ENCODE measurements around the gene TAPBP. TPM values are rescaled to one million over a fixed set of nuclear protein-coding genes. Genes with fewer than 3 reads are reported as not detected.

TAPBP gene
- total and polyA plus RNA-seq, 9 of the 15 experiments (the other 6 are each of a cell fraction or from before 2014, with no cell fraction given), result 5.6 to 74.0 (median 22.3) TPM

GRCh38 chr6:33297406-33297955 is 16.4 kb downstream of the TAPBP start (continued):
- no peak for TF ChIP-seq ESRRB (CRISPR knock-in tag; IDR thresholded peaks at IDR 0.05; ENCODE audit: borderline replicate concordance)
- no peak for TF ChIP-seq CEBPG (CRISPR knock-in tag; IDR thresholded peaks at IDR 0.05)
- TF ChIP-seq CEBPG (tag; conservative IDR thresholded peaks at IDR 0.05 in 1 of 2, IDR thresholded peaks at IDR 0.05 in 1 of 2), result no peak
- no peak for TF ChIP-seq ZNF165 (CRISPR knock-in tag; IDR thresholded peaks at IDR 0.05; ENCODE audit: borderline replicate concordance)
- TF ChIP-seq NR2C2 (CRISPR knock-in tag; IDR thresholded peaks at IDR 0.05), result no peak
- no peak for TF ChIP-seq NR2C2 (tag; IDR thresholded peaks at IDR 0.05)
- TF ChIP-seq MTF1 (CRISPR knock-in tag; IDR thresholded peaks at IDR 0.05; ENCODE audit: borderline replicate concordance), result no peak
- no peak for TF ChIP-seq FIP1L1 (IDR thresholded peaks at IDR 0.05; ENCODE audit: low read depth, low read length, poor library complexity, severe bottlenecking)
- TF ChIP-seq ZZZ3 (IDR thresholded peaks at IDR 0.05), result no peak
- TF ChIP-seq SPI1 (IDR thresholded peaks at IDR 0.05; ENCODE audit: borderline replicate concordance, low read depth, low read length), result peak; percentile 99
- TF ChIP-seq SMC3 (conservative IDR thresholded peaks at IDR 0.05; ENCODE audit: insufficient read depth, low read depth, low read length), result no peak
- 0 out of 2 replicates have a peak, but pooled peaks have one; percentile 21 for TF ChIP-seq KLF13 (tag; IDR thresholded peaks at IDR 0.05; ENCODE audit: borderline replicate concordance, low read depth)
- peak; percentile 25; the same call in 1 of the 2 replicates for TF ChIP-seq ZFX (CRISPR knock-in tag; IDR thresholded peaks at IDR 0.05)
- TF ChIP-seq HDAC3 (IDR thresholded peaks at IDR 0.05; ENCODE audit: borderline replicate concordance, partially characterized antibody), result no peak
- TF ChIP-seq KLF16 (IDR thresholded peaks at IDR 0.05), result no peak
- no peak for TF ChIP-seq ZNF586 (CRISPR knock-in tag; conservative IDR thresholded peaks at IDR 0.05)
- TF ChIP-seq DLX4 (CRISPR knock-in tag; IDR thresholded peaks at IDR 0.05), result no peak
- TF ChIP-seq SRSF1 (IDR thresholded peaks at IDR 0.05; ENCODE audit: low read depth, low read length), result no peak
- TF ChIP-seq ZNF740 (CRISPR knock-in tag; IDR thresholded peaks at IDR 0.05), result no peak
- TF ChIP-seq ZNF740 (tag; IDR thresholded peaks at IDR 0.05), result no peak
- TF ChIP-seq CSDE1 (IDR thresholded peaks at IDR 0.05), result no peak
- TF ChIP-seq ZFPM2 (CRISPR knock-in tag; IDR thresholded peaks at IDR 0.05), result no peak
- TF ChIP-seq RFX1 (IDR thresholded peaks at IDR 0.05), result no peak

Data from K562 (cell line).